HepG2 (cell line): ENCODE measurements around the gene ZNF653. TPM values are rescaled to one million over a fixed set of nuclear protein-coding genes. Genes with fewer than 3 reads are reported as not detected.

Source experiments
- ATAC-seq: fragments of 200-7000 bp; cut with Tn5 transposase; 3 replicates; pipeline ENCODE4 v1.9.1; 2020; ENCODE audit warnings: mild to moderate bottlenecking, moderate library complexity
- BruUV-seq: library from RNA; stranded (reverse); fragments of 400-500 nt; replicated peaks from 2 replicates; lab custom pipeline; 2021; lab: Mats Ljungman, UMichigan
- CTCF ChIA-PET: fragments of 300-600 bp; formaldehyde crosslinking; extraction: SDS; loops from one replicate; lab custom pipeline; 2021; ENCODE audit warnings: low total read pairs, inconsistent platforms, low intra/inter-chr PET ratio; lab: Yijun Ruan, JAX
- POLR2A ChIA-PET: fragments of 350-600 bp; sonication (Branson Sonifier 250); formaldehyde crosslinking; loops from one replicate; lab custom pipeline; 2020; ENCODE audit warnings: antibody characterized with exemption, inconsistent platforms; lab: Yijun Ruan, JAX
- DNase-seq: peaks from one replicate; pipeline ENCODE4 v3.0.0-alpha.2; 2015; ENCODE audit warnings: low spot score
- FAIRE-seq: peaks from 3 replicates; lab custom pipeline; 2011; peaks lifted over from hg19 to GRCh38; lab: Jason Lieb, UNC
- H2AFZ ChIP-seq: one replicate; pipeline ENCODE4 v1.6.1; 2011; ENCODE audit warnings: low read length, inconsistent platforms
- H3K27ac ChIP-seq: fragments of 300-600 bp; 3 replicates; pipeline ENCODE4 v1.8.0; 2011; ENCODE audit warnings: mixed run types, mild to moderate bottlenecking, mixed read lengths, low read length, inconsistent platforms; ENCODE audit not compliant: insufficient read depth; ENCODE audit errors: extremely low read length
- H3K27me3 ChIP-seq, 2 experiments: fragments of 200-600 bp in 1 of 2; 2 replicates in 1 of 2; 3 replicates in 1 of 2; pipeline versions ENCODE4 v1.6.0 to v1.8.0; 2011; ENCODE audit warnings: low read length in 2 of 2, mild to moderate bottlenecking in 2 of 2, moderate library complexity in 2 of 2, inconsistent platforms in 1 of 2; ENCODE audit not compliant: insufficient read depth in 2 of 2, control insufficient read depth in 1 of 2
- H3K36me3 ChIP-seq, 2 experiments: fragments of 200-600 bp in 1 of 2; replicated peaks in 1 of 2; 2 replicates in 1 of 2; 3 replicates in 1 of 2; pipeline versions ENCODE4 v1.5.1 to v1.8.0; 2011; ENCODE audit warnings: low read length in 2 of 2, inconsistent platforms in 1 of 2; ENCODE audit not compliant: insufficient read depth in 2 of 2, control insufficient read depth in 1 of 2
- H3K4me1 ChIP-seq: 2 replicates; pipeline ENCODE4 v1.5.1; 2012; ENCODE audit warnings: low read length, inconsistent platforms; ENCODE audit not compliant: insufficient read depth
- H3K4me2 ChIP-seq: 2 replicates; pipeline ENCODE4 v1.6.0; 2011; ENCODE audit warnings: low read depth, low read length, inconsistent platforms
- H3K4me3 ChIP-seq, 3 experiments: fragments of 200-600 bp in 1 of 3; sonication (generic), shearing (Covaris generic) in 1 of 3; replicated peaks in 1 of 3; 2 replicates each; pipeline ENCODE4 v1.5.1; 2011 to 2016; ENCODE audit warnings: low read length in 3 of 3, inconsistent platforms in 2 of 3, low read depth in 2 of 3, mild to moderate bottlenecking in 2 of 3, control low read depth in 1 of 3, mixed read lengths in 1 of 3; ENCODE audit not compliant: insufficient read depth in 1 of 3
- H3K79me2 ChIP-seq: one replicate; pipeline ENCODE4 v1.6.1; 2011; ENCODE audit warnings: low read length, inconsistent platforms; ENCODE audit not compliant: insufficient read depth
- H3K9ac ChIP-seq: 2 replicates; pipeline ENCODE4 v1.6.0; 2011; ENCODE audit warnings: mild to moderate bottlenecking, low read depth, low read length, inconsistent platforms; ENCODE audit not compliant: insufficient read depth
- H3K9me3 ChIP-seq: 2 replicates; pipeline ENCODE4 v1.5.1; 2012; ENCODE audit warnings: mild to moderate bottlenecking, low read length
- H4K20me1 ChIP-seq: 2 replicates; pipeline ENCODE4 v1.6.0; 2011; ENCODE audit warnings: inconsistent platforms, mild to moderate bottlenecking, low read length, moderate library complexity; ENCODE audit not compliant: insufficient read depth
- CHD2 ChIP-seq: IDR thresholded peaks from 2 replicates; pipeline ENCODE4 v1.6.1; 2011; ENCODE audit warnings: low read depth, low read length, improper control_type of control experiment
- HNRNPL ChIP-seq: fragments of 200-400 bp; formaldehyde crosslinking; IDR thresholded peaks from 2 replicates; pipeline ENCODE4 v1.6.1; 2017; ENCODE audit warnings: mild to moderate bottlenecking, low read depth, low read length
- WGBS: methylation state at CpG from one replicate; pipeline ENCODE4 v1.1.6; 2017; ENCODE audit warnings: low lambda C conversion rate; 5-methylcytosine and 5-hydroxymethylcytosine counted together
- in situ Hi-C: cut with HindIII; loops from 2 replicates; pipeline ENCODE4 v1.10.0; 2017; ENCODE audit warnings: low pct_unique_long_range_greater_than_20kb; ENCODE audit not compliant: extremely low pct_ligation_motif_present
- intact Hi-C: fragments of 100-400 bp; cut with micrococcal nuclease; formaldehyde crosslinking; loops from one replicate; pipeline ENCODE4 v1.10.0; 2022; ENCODE audit not compliant: unreplicated experiment
- polyA plus RNA-seq, 8 experiments: library from polyadenylated mRNA; depleted of rRNA in 3 of 8; stranded (reverse) in 7 of 8; unstranded in 1 of 8; fragments of >200 nt; fragmentation: Illumina TruSeq in 4 of 8; extraction: Trizol in 4 of 8; gene quantifications; 2 replicates each; pipeline versions ENCODE4 v1.2.1 to v1.2.3, GENCODE V29; 2011 to 2016; ENCODE audit warnings: low read depth in 4 of 8, missing spikeins in 1 of 8, mixed read lengths in 1 of 8; ENCODE audit not compliant: insufficient read depth in 1 of 8
- total RNA-seq, 5 experiments: library from RNA; depleted of rRNA; stranded (reverse); fragments of >200 nt; fragmentation: Illumina TruSeq; extraction: Trizol; gene quantifications; 2 replicates each; pipeline ENCODE4 v1.2.3, GENCODE V29; 2016; ENCODE audit warnings: low read depth in 1 of 5
- TF ChIP-seq, protein P1 (sequence below): IDR thresholded peaks from 2 replicates; pipeline ENCODE4 v1.6.1; 2018; ENCODE audit warnings: missing genetic modification reagents, mild to moderate bottlenecking, missing compliant biosample characterization

ZNF653 gene
- total and polyA plus RNA-seq, 2 of the 13 experiments (the other 11 are each of a cell fraction or from before 2014, with no cell fraction given) = 4.7 to 7.1 TPM

DNA sequence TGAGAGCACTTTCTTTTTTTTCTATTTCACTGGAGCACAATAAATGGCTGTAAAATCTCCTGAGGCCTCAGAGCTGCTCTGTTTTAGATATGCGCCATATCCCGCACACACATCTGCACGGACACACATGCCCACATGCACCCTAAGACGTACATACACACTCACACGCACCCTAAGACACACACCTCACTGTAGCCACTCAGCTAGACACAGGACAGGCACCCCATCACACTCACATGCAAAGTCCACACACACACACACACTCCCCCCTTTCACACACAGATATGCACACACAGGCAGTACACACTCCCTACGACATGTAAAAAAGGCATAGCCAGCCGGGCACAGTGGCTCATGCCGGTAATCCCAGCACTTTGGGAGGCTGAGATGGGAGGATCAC, 44.6 kb upstream of the ZNF653 start (continued):
- TF ChIP-seq, protein P1, sequence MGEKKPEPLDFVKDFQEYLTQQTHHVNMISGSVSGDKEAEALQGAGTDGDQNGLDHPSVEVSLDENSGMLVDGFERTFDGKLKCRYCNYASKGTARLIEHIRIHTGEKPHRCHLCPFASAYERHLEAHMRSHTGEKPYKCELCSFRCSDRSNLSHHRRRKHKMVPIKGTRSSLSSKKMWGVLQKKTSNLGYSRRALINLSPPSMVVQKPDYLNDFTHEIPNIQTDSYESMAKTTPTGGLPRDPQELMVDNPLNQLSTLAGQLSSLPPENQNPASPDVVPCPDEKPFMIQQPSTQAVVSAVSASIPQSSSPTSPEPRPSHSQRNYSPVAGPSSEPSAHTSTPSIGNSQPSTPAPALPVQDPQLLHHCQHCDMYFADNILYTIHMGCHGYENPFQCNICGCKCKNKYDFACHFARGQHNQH (CRISPR knock-in tag) = no peak

DNA sequence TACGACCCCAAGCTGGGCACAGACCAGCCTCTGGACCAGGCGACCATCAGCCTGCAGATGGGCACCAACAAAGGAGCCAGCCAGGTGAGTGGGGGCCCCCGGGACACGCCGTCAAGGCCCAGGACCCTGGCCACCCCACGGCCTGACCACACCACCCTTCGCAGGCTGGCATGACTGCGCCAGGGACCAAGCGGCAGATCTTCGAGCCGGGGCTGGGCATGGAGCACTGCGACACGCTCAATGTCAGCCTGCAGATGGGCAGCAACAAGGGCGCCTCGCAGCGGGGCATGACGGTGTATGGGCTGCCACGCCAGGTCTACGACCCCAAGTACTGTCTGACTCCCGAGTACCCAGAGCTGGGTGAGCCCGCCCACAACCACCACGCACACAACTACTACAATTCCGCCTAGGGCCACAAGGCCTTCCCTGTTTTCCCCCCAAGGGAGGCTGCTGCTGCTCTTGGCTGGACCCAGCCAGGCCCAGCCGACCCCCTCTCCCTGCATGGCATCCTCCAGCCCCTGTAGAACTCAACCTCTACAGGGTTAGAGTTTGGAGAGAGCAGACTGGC, 43.8 kb upstream of the ZNF653 start:
- Histone ChIP-seq H3K9me3 (no peaks in the 10 kb centered on the region), H3K79me2 (no peaks in the 10 kb centered on the region), H3K36me3 (peaks cover 4 to 8% of the 10 kb centered on the region in 2 experiments; a peak in 3 of 5 replicates), H2AFZ (no peak overlapping the region), H3K27me3 (no peaks in the 10 kb centered on the region), H4K20me1 (no peaks in the 10 kb centered on the region), H3K9ac (no peak overlapping the region), H3K4me2 (no peak overlapping the region), H3K27ac (no peak overlapping the region), H3K4me3 (no peak overlapping the region), H3K4me1 (peaks cover 12% of the 10 kb centered on the region)
- BruUV-seq = no TSS peak
- ChIA-PET CTCF (no interaction called here), POLR2A (no interaction called here)
- WGBS = 79% methylated on average over 14 of the region's 24 CpGs
- DNase-seq = no peak
- intact Hi-C loops (no loop called here), in situ Hi-C loops (no loop called here)
- TF ChIP-seq HNRNPL = 0 out of 2 replicates have a peak, but pooled peaks have one; percentile 59
- no peak for TF ChIP-seq CHD2
- no peak for FAIRE-seq
- ATAC-seq = no peak; the same call in 2 of the 3 replicates
